HG03565 (cell line): ENCODE data around the gene TRIM71.
"Not testable (repeated sequence)": the region's sequence is repeated elsewhere in the genome, so short reads cannot be mapped to it uniquely, and the experiment has no call there.

Source experiments
- ATAC-seq: cut with Tn5 transposase; IDR thresholded peaks from one replicate; pipeline ENCODE4 v1.9.1; 2021; ENCODE audit warnings: mild to moderate bottlenecking, moderate library complexity; ENCODE audit not compliant: unreplicated experiment

TRIM71 gene

GRCh38 chr3:32819551-32820348 lies 2.0 kb downstream of the TRIM71 start:
- ATAC-seq, result no peak

- ATAC-seq, result no peak
Measured at GRCh38 chr3:32820430-32820829, 2.6 kb downstream of the TRIM71 start.

GRCh38 chr3:32820971-32821685 lies 3.3 kb downstream of the TRIM71 start:
- ATAC-seq, result no peak

- no peak for ATAC-seq
Measured at GRCh38 chr3:32821686-32822296, 4.0 kb downstream of the TRIM71 start.

- no peak for ATAC-seq
Measured at GRCh38 chr3:32822609-32823498, 5.1 kb downstream of the TRIM71 start.

GRCh38 chr3:32823641-32824184 lies 5.9 kb downstream of the TRIM71 start:
- not testable (repeated sequence) for ATAC-seq

GRCh38 chr3:32825601-32826375 lies 8.0 kb downstream of the TRIM71 start:
- no peak for ATAC-seq

- no peak for ATAC-seq
Measured at GRCh38 chr3:32831062-32831461, 13.3 kb downstream of the TRIM71 start.

- ATAC-seq, result no peak
Measured at GRCh38 chr3:32831791-32832190, 14.0 kb downstream of the TRIM71 start.

- no peak for ATAC-seq
Measured at GRCh38 chr3:32832193-32832592, 14.4 kb downstream of the TRIM71 start.

GRCh38 chr3:32835049-32835371 lies 17.2 kb downstream of the TRIM71 start:
- no peak for ATAC-seq

GRCh38 chr3:32835961-32836360 lies 18.2 kb downstream of the TRIM71 start:
- no peak for ATAC-seq

GRCh38 chr3:32836601-32837000 lies 18.8 kb downstream of the TRIM71 start:
- ATAC-seq, result no peak

- ATAC-seq, result no peak
Measured at GRCh38 chr3:32837366-32837765, 19.6 kb downstream of the TRIM71 start.

GRCh38 chr3:32837789-32838188 lies 20.0 kb downstream of the TRIM71 start:
- ATAC-seq, result no peak

GRCh38 chr3:32839714-32840085 lies 21.9 kb downstream of the TRIM71 start:
- no peak for ATAC-seq

GRCh38 chr3:32840086-32840841 lies 22.5 kb downstream of the TRIM71 start:
- ATAC-seq, result no peak

- no peak for ATAC-seq
Measured at GRCh38 chr3:32841341-32841740, 23.5 kb downstream of the TRIM71 start.

- no peak for ATAC-seq
Measured at GRCh38 chr3:32841867-32842470, 24.2 kb downstream of the TRIM71 start.
